ENCODE data around the gene DST.

- no peak for TF ChIP-seq CTCF (IDR thresholded peaks at IDR 0.05)
- no peak for TF ChIP-seq EZH2 (IDR thresholded peaks at IDR 0.05)
Observed at GRCh38 chr6:56480654-56481337, 161.9 kb downstream of the DST start.
